Measurements from ENCODE around the gene DELE1. TPM values are rescaled to one million over a fixed set of nuclear protein-coding genes. Genes with fewer than 3 reads are reported as not detected.

The DELE1 gene
- total RNA-seq, 3 donors from 2014 or later = 77.8 to 112 (median 84.5) TPM

GRCh38 chr5:141947316-141947715 is 23.6 kb downstream of the DELE1 start:
- ATAC-seq = no peak
- Histone ChIP-seq H3K36me3 (ENCODE audit: low read depth) (no peaks in the 10 kb centered on the region), H3K9me3 (no peaks in the 10 kb centered on the region), H3K4me3 (no peak overlapping the region), H3K4me1 (ENCODE audit: low read depth) (no peaks in the 10 kb centered on the region)
- intact Hi-C loops (cut with DNase I, micrococcal nuclease) = no loop called here
- DNase-seq = no peak
- TF ChIP-seq CTCF (IDR thresholded peaks at IDR 0.05) = no peak

GRCh38 chr5:141948812-141949211 is 25.1 kb downstream of the DELE1 start:
- TF ChIP-seq CTCF (IDR thresholded peaks at IDR 0.05) = no peak
- Histone ChIP-seq H3K36me3 (ENCODE audit: low read depth) (no peaks in the 10 kb centered on the region), H3K4me1 (ENCODE audit: low read depth) (no peaks in the 10 kb centered on the region), H3K4me3 (no peak overlapping the region), H3K9me3 (no peaks in the 10 kb centered on the region)
- intact Hi-C loops (cut with DNase I, micrococcal nuclease) = no loop called here
- DNase-seq (no peak), ATAC-seq (no peak)

DNA sequence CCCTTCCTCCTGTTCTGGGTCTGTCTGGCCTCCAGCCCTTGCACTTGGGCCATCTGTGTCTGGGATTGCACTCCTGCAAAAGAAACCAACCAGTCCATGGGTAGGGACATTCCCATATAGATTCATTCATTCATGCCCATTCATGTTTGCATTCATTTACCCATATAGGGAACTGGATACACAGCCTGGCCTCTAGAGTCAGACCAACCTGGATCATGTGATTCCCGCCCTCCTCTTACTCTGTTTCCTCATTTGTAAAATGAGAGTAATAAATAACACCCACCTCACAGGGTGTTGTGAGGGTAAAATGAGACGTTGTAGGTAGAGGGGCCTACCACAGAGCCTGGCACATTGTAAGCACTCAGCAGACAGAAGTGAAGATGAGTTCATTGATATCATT is 25.8 kb downstream of the DELE1 start:
- ATAC-seq (no peak), DNase-seq (no peak)
- no peak for TF ChIP-seq CTCF (IDR thresholded peaks at IDR 0.05)
- intact Hi-C loops (cut with DNase I, micrococcal nuclease) = no loop called here
- H3K36me3 ChIP-seq (ENCODE audit: low read depth) = no peaks in the 10 kb centered on the region
- H3K4me3 ChIP-seq = no peak overlapping the region
- no peaks in the 10 kb centered on the region for H3K4me1 ChIP-seq (ENCODE audit: low read depth)
- H3K9me3 ChIP-seq = no peaks in the 10 kb centered on the region

DNA sequence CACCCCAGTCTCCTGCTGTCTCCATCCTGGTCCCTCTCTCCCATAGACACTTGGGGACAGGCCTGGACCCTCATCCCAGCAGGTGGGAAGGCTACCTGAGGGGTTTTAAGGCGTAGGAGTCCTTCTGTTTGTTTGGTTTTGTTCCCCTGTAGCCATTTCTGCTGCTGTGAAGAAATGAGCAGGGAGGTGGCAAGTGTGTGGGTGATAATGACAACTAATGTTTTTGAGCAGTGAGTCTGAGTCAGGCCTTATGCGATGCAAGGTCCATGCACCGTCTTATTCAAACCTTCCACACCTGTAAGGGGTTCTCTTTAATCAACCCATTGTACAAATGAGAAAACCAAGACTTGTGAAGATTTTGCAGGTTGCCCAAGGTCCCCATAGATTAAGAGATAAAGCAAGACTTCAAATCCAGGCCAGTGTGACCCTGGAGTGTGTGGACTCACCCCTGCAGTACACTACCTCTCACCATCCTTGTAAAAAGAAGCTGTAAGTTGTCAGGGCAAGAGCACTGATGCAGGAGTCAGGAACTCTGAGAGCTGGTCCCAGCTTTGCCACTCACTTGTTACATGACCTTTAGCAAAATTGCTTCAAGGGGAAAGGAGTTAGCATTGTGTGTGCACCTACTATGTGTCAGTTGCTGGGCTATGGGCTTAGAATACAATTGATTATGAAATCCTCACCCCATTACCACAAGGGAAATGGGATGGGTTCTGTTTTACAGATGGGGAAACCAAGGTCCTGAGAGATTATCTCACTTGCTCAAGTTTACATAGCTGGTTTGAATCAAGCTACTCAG is 26.7 kb downstream of the DELE1 start:
- intact Hi-C loops (cut with DNase I, micrococcal nuclease) = no loop called here
- DNase-seq (no peak), ATAC-seq (no peak)
- Histone ChIP-seq H3K36me3 (ENCODE audit: low read depth) (no peaks in the 10 kb centered on the region), H3K4me3 (no peak overlapping the region), H3K4me1 (ENCODE audit: low read depth) (no peaks in the 10 kb centered on the region), H3K9me3 (no peaks in the 10 kb centered on the region)
- TF ChIP-seq CTCF (IDR thresholded peaks at IDR 0.05) = no peak

DNA sequence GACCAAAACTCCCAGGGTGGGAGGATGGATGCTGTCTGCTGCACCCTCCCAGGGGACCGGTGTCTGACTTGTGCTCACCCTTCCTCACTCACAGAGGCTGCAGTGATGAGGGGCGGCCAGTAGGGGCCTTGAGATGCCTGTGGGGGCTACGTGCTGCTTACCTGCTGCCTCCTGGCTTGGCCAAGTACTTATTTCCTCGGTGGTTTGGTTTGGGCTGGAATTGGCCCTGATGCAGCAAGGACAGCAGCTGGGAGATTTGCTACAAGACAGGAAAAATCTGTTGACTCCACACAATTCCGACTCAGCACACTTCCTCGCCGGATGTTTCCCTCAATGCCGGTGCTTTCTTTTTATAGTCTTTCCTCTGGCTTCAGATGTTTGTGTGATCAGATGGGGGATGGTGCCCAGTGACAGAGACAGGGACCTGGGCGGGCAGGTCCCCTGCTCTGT is 27.7 kb downstream of the DELE1 start:
- no peaks in the 10 kb centered on the region for H3K9me3 ChIP-seq
- TF ChIP-seq CTCF (IDR thresholded peaks at IDR 0.05) = no peak
- intact Hi-C loops (cut with DNase I, micrococcal nuclease) = no loop called here
- no peaks in the 10 kb centered on the region for H3K36me3 ChIP-seq (ENCODE audit: low read depth)
- H3K4me1 ChIP-seq (ENCODE audit: low read depth) = no peaks in the 10 kb centered on the region
- no peak for ATAC-seq
- no peak for DNase-seq
- no peak overlapping the region for H3K4me3 ChIP-seq
